ENCODE measurements around the gene PNLDC1.

Gene PNLDC1

GRCh38 chr6:159761873-159762680 lies 38.0 kb upstream of the PNLDC1 start, which contains the start of gene ACAT2:
TSS of gene ACAT2 (plus strand) at chr6:159762045. CDS start at chr6:159762088, 43 bp downstream.
- peaks cover 3% of the 10 kb centered on the region for H3K36me3 ChIP-seq (ENCODE audit: control insufficient read depth, insufficient read depth, low read length)
- H3K4me1 ChIP-seq (ENCODE audit: control insufficient read depth, insufficient read depth, low read length), result peaks cover 3% of the 10 kb centered on the region
- peak within 1 kb of the TSS; percentile 99 for H3K27ac ChIP-seq (ENCODE audit: low read depth, low read length)
- H3K4me3 ChIP-seq (ENCODE audit: low read length), result peak within 1 kb of the TSS; percentile 98
- no peaks in the 10 kb centered on the region for H3K27me3 ChIP-seq (ENCODE audit: control insufficient read depth, insufficient read depth, low read length)
- peak within 1 kb of the TSS; percentile 96 for H3K9ac ChIP-seq (ENCODE audit: low read length)

- Histone ChIP-seq H3K27me3 (ENCODE audit: control insufficient read depth, insufficient read depth, low read length) (no peaks in the 10 kb centered on the region), H3K9ac (ENCODE audit: low read length) (peak overlapping the region; percentile 20), H3K4me3 (ENCODE audit: low read length) (peak overlapping the region; percentile 98), H3K4me1 (ENCODE audit: control insufficient read depth, insufficient read depth, low read length) (peaks cover 3% of the 10 kb centered on the region), H3K36me3 (ENCODE audit: control insufficient read depth, insufficient read depth, low read length) (peaks cover 8% of the 10 kb centered on the region), H3K27ac (ENCODE audit: low read depth, low read length) (peak overlapping the region; percentile 99)
These were observed 37.3 kb upstream of the PNLDC1 start for GRCh38 chr6:159762681-159763293.

GRCh38 chr6:159766906-159767305 lies 33.2 kb upstream of the PNLDC1 start:
- H3K4me1 ChIP-seq (ENCODE audit: control insufficient read depth, insufficient read depth, low read length), result no peaks in the 10 kb centered on the region
- no peak overlapping the region for H3K4me3 ChIP-seq (ENCODE audit: low read length)
- no peaks in the 10 kb centered on the region for H3K27me3 ChIP-seq (ENCODE audit: control insufficient read depth, insufficient read depth, low read length)
- H3K27ac ChIP-seq (ENCODE audit: low read depth, low read length), result no peak overlapping the region
- peaks cover 10% of the 10 kb centered on the region for H3K36me3 ChIP-seq (ENCODE audit: control insufficient read depth, insufficient read depth, low read length)
- no peak overlapping the region for H3K9ac ChIP-seq (ENCODE audit: low read length)

GRCh38 chr6:159769470-159769869 lies 30.6 kb upstream of the PNLDC1 start:
- no peak overlapping the region for H3K4me3 ChIP-seq (ENCODE audit: low read length)
- H3K4me1 ChIP-seq (ENCODE audit: control insufficient read depth, insufficient read depth, low read length), result no peaks in the 10 kb centered on the region
- peaks cover 10% of the 10 kb centered on the region for H3K36me3 ChIP-seq (ENCODE audit: control insufficient read depth, insufficient read depth, low read length)
- no peaks in the 10 kb centered on the region for H3K27me3 ChIP-seq (ENCODE audit: control insufficient read depth, insufficient read depth, low read length)
- no peak overlapping the region for H3K9ac ChIP-seq (ENCODE audit: low read length)
- H3K27ac ChIP-seq (ENCODE audit: low read depth, low read length), result no peak overlapping the region

GRCh38 chr6:159772196-159772595 lies 27.9 kb upstream of the PNLDC1 start:
- no peaks in the 10 kb centered on the region for H3K27me3 ChIP-seq (ENCODE audit: control insufficient read depth, insufficient read depth, low read length)
- no peak overlapping the region for H3K4me3 ChIP-seq (ENCODE audit: low read length)
- peaks cover 10% of the 10 kb centered on the region for H3K36me3 ChIP-seq (ENCODE audit: control insufficient read depth, insufficient read depth, low read length)
- no peak overlapping the region for H3K9ac ChIP-seq (ENCODE audit: low read length)
- no peak overlapping the region for H3K27ac ChIP-seq (ENCODE audit: low read depth, low read length)
- no peaks in the 10 kb centered on the region for H3K4me1 ChIP-seq (ENCODE audit: control insufficient read depth, insufficient read depth, low read length)

- Histone ChIP-seq H3K27ac (ENCODE audit: low read depth, low read length) (no peak overlapping the region), H3K27me3 (ENCODE audit: control insufficient read depth, insufficient read depth, low read length) (no peaks in the 10 kb centered on the region), H3K4me1 (ENCODE audit: control insufficient read depth, insufficient read depth, low read length) (no peaks in the 10 kb centered on the region), H3K4me3 (ENCODE audit: low read length) (no peak overlapping the region), H3K36me3 (ENCODE audit: control insufficient read depth, insufficient read depth, low read length) (peaks cover 14% of the 10 kb centered on the region), H3K9ac (ENCODE audit: low read length) (no peak overlapping the region)
These were observed 22.7 kb upstream of the PNLDC1 start for GRCh38 chr6:159777240-159777904.

- Histone ChIP-seq H3K27me3 (ENCODE audit: control insufficient read depth, insufficient read depth, low read length) (no peaks in the 10 kb centered on the region), H3K27ac (ENCODE audit: low read depth, low read length) (no peak overlapping the region)
These were observed 21.9 kb upstream of the PNLDC1 start for GRCh38 chr6:159778131-159778530.

GRCh38 chr6:159778542-159779103 lies 21.5 kb upstream of the PNLDC1 start:
- no peak overlapping the region for H3K9ac ChIP-seq (ENCODE audit: low read length)
- H3K27me3 ChIP-seq (ENCODE audit: control insufficient read depth, insufficient read depth, low read length), result no peaks in the 10 kb centered on the region
- H3K27ac ChIP-seq (ENCODE audit: low read depth, low read length), result no peak overlapping the region
- H3K36me3 ChIP-seq (ENCODE audit: control insufficient read depth, insufficient read depth, low read length), result peaks cover 16% of the 10 kb centered on the region
- no peaks in the 10 kb centered on the region for H3K4me1 ChIP-seq (ENCODE audit: control insufficient read depth, insufficient read depth, low read length)
- H3K4me3 ChIP-seq (ENCODE audit: low read length), result no peak overlapping the region

More at GRCh38 chr6:159778131-159778530, 21.9 kb upstream of the PNLDC1 start:
- no peak overlapping the region for H3K9ac ChIP-seq (ENCODE audit: low read length)
- no peak overlapping the region for H3K4me3 ChIP-seq (ENCODE audit: low read length)
- no peaks in the 10 kb centered on the region for H3K4me1 ChIP-seq (ENCODE audit: control insufficient read depth, insufficient read depth, low read length)
- peaks cover 14% of the 10 kb centered on the region for H3K36me3 ChIP-seq (ENCODE audit: control insufficient read depth, insufficient read depth, low read length)

GRCh38 chr6:159788276-159788675 lies 11.8 kb upstream of the PNLDC1 start:
- H3K27ac ChIP-seq (ENCODE audit: low read depth, low read length), result peak overlapping the region; percentile 94
- peaks cover 16% of the 10 kb centered on the region for H3K36me3 ChIP-seq (ENCODE audit: control insufficient read depth, insufficient read depth, low read length)
- H3K9ac ChIP-seq (ENCODE audit: low read length), result peak overlapping the region; percentile 95
- peaks cover 24% of the 10 kb centered on the region for H3K4me1 ChIP-seq (ENCODE audit: control insufficient read depth, insufficient read depth, low read length)
- H3K4me3 ChIP-seq (ENCODE audit: low read length), result peak overlapping the region; percentile 99
- no peaks in the 10 kb centered on the region for H3K27me3 ChIP-seq (ENCODE audit: control insufficient read depth, insufficient read depth, low read length)

- Histone ChIP-seq H3K9ac (ENCODE audit: low read length) (peak overlapping the region; percentile 95), H3K4me1 (ENCODE audit: control insufficient read depth, insufficient read depth, low read length) (peaks cover 24% of the 10 kb centered on the region), H3K36me3 (ENCODE audit: control insufficient read depth, insufficient read depth, low read length) (peaks cover 13% of the 10 kb centered on the region), H3K4me3 (ENCODE audit: low read length) (peak overlapping the region; percentile 99), H3K27ac (ENCODE audit: low read depth, low read length) (peak overlapping the region; percentile 94), H3K27me3 (ENCODE audit: control insufficient read depth, insufficient read depth, low read length) (no peaks in the 10 kb centered on the region)
These were observed 11.2 kb upstream of the PNLDC1 start for GRCh38 chr6:159788753-159789376.

- Histone ChIP-seq H3K27ac (ENCODE audit: low read depth, low read length) (peak within 1 kb of the TSS; percentile 98), H3K4me3 (ENCODE audit: low read length) (peak within 1 kb of the TSS; percentile 99), H3K36me3 (ENCODE audit: control insufficient read depth, insufficient read depth, low read length) (peaks cover 11% of the 10 kb centered on the region), H3K9ac (ENCODE audit: low read length) (peak within 1 kb of the TSS; percentile 95), H3K4me1 (ENCODE audit: control insufficient read depth, insufficient read depth, low read length) (peaks cover 24% of the 10 kb centered on the region), H3K27me3 (ENCODE audit: control insufficient read depth, insufficient read depth, low read length) (no peaks in the 10 kb centered on the region)
These were observed 10.5 kb upstream of the PNLDC1 start, which contains the start of gene TCP1 for GRCh38 chr6:159789377-159790148. TSS of gene TCP1 (minus strand) at chr6:159789602. CDS start at chr6:159789468, 134 bp downstream.

All from rectal smooth muscle tissue (tissue), 1 donor.